OCI-LY1 (cell line): Measurements from ENCODE around the gene OBSL1.

Experiments
- H2AFZ ChIP-seq: fragments of 200-600 bp; sonication (generic), shearing (Covaris generic); 2 replicates; pipeline ENCODE4 v1.6.0; 2014; ENCODE audit warnings: antibody characterized with exemption, mild to moderate bottlenecking, low read length
- H3F3A ChIP-seq: fragments of 200-600 bp; sonication (generic), shearing (Covaris generic); 2 replicates; pipeline ENCODE4 v1.6.0; 2014; ENCODE audit warnings: mild to moderate bottlenecking, antibody characterized with exemption, low read length, moderate library complexity; ENCODE audit not compliant: insufficient read depth
- H3K27ac ChIP-seq: fragments of 200-600 bp; sonication (generic); 2 replicates; pipeline ENCODE4 v1.5.1; 2014; ENCODE audit warnings: low read length, mixed run types, mild to moderate bottlenecking, low read depth; ENCODE audit not compliant: poor library complexity, severe bottlenecking
- H3K27me3 ChIP-seq: fragments of 200-600 bp; sonication (generic); 2 replicates; pipeline ENCODE4 v1.6.0; 2014; ENCODE audit warnings: antibody characterized with exemption, mild to moderate bottlenecking, low read length, moderate library complexity; ENCODE audit not compliant: insufficient read depth
- H3K36me3 ChIP-seq: fragments of 200-600 bp; sonication (generic); 2 replicates; pipeline ENCODE4 v1.6.1; 2014; ENCODE audit warnings: mild to moderate bottlenecking, antibody characterized with exemption, low read length, moderate library complexity, mixed read lengths; ENCODE audit not compliant: insufficient read depth
- H3K4me1 ChIP-seq: fragments of 200-600 bp; sonication (generic); 2 replicates; pipeline ENCODE4 v1.5.1; 2014; ENCODE audit warnings: mild to moderate bottlenecking, low read length, moderate library complexity; ENCODE audit not compliant: insufficient read depth, severe bottlenecking
- H3K4me2 ChIP-seq: fragments of 200-600 bp; sonication (generic), shearing (Covaris generic); 2 replicates; pipeline ENCODE4 v1.6.1; 2014; ENCODE audit warnings: low read length
- H3K4me3 ChIP-seq: fragments of 200-600 bp; sonication (generic); 2 replicates; pipeline ENCODE4 v1.5.1; 2014; ENCODE audit warnings: low read length, low read depth, mild to moderate bottlenecking, mixed read lengths; ENCODE audit not compliant: poor library complexity, severe bottlenecking
- H3K79me2 ChIP-seq: fragments of 200-600 bp; shearing (Covaris generic); 2 replicates; pipeline ENCODE4 v1.6.1; 2016; ENCODE audit warnings: mixed run types, low read length, mixed read lengths; ENCODE audit not compliant: insufficient read depth
- H3K9ac ChIP-seq: fragments of 200-600 bp; sonication (generic), shearing (Covaris generic); 2 replicates; pipeline ENCODE4 v1.6.1; 2014; ENCODE audit warnings: mild to moderate bottlenecking, low read length, mixed read lengths
- H3K9me2 ChIP-seq: fragments of 200-600 bp; sonication (generic), shearing (Covaris generic); 2 replicates; pipeline ENCODE4 v1.6.1; 2014; ENCODE audit warnings: low read depth, mild to moderate bottlenecking, low read length, mixed read lengths
- H3K9me3 ChIP-seq: fragments of 200-600 bp; shearing (Covaris generic); 2 replicates; pipeline ENCODE4 v1.6.1; 2014; ENCODE audit warnings: low read length, mixed read lengths
- H4K20me1 ChIP-seq: fragments of 200-600 bp; sonication (generic), shearing (Covaris generic); 2 replicates; pipeline ENCODE4 v1.6.0; 2016; ENCODE audit warnings: mild to moderate bottlenecking, low read length; ENCODE audit not compliant: insufficient read depth
- EZH2 ChIP-seq: fragments of 200-600 bp; sonication (generic), shearing (Covaris generic); IDR thresholded peaks from 2 replicates; pipeline ENCODE4 v1.8.0; 2017; ENCODE audit warnings: borderline replicate concordance, mixed run types, mild to moderate bottlenecking, antibody characterized with exemption, low read length, moderate library complexity, mixed read lengths
- TF ChIP-seq, protein P1 (sequence below): fragments of 200-600 bp; sonication (generic), shearing (Covaris generic); IDR thresholded peaks from 2 replicates; pipeline ENCODE4 v1.5.1; 2017; ENCODE audit warnings: mild to moderate bottlenecking, antibody characterized with exemption, low read length, moderate library complexity, mixed read lengths

Gene OBSL1

GRCh38 chr2:219506802-219507526, 64.4 kb downstream of the OBSL1 start:
- H3F3A ChIP-seq: no peaks in the 10 kb centered on the region
- peaks cover 6% of the 10 kb centered on the region; the same call in 1 of the 2 replicates for H3K36me3 ChIP-seq
- no peaks in the 10 kb centered on the region for H3K79me2 ChIP-seq
- H2AFZ ChIP-seq: no peak overlapping the region
- H3K4me2 ChIP-seq: no peak overlapping the region
- H3K27me3 ChIP-seq: no peaks in the 10 kb centered on the region
- no peak overlapping the region for H3K27ac ChIP-seq
- no peaks in the 10 kb centered on the region for H4K20me1 ChIP-seq
- H3K4me3 ChIP-seq: no peak overlapping the region
- H3K9me3 ChIP-seq: no peaks in the 10 kb centered on the region
- H3K4me1 ChIP-seq: no peaks in the 10 kb centered on the region
- no peak overlapping the region for H3K9ac ChIP-seq
- no peaks in the 10 kb centered on the region for H3K9me2 ChIP-seq
- TF ChIP-seq, protein P1, sequence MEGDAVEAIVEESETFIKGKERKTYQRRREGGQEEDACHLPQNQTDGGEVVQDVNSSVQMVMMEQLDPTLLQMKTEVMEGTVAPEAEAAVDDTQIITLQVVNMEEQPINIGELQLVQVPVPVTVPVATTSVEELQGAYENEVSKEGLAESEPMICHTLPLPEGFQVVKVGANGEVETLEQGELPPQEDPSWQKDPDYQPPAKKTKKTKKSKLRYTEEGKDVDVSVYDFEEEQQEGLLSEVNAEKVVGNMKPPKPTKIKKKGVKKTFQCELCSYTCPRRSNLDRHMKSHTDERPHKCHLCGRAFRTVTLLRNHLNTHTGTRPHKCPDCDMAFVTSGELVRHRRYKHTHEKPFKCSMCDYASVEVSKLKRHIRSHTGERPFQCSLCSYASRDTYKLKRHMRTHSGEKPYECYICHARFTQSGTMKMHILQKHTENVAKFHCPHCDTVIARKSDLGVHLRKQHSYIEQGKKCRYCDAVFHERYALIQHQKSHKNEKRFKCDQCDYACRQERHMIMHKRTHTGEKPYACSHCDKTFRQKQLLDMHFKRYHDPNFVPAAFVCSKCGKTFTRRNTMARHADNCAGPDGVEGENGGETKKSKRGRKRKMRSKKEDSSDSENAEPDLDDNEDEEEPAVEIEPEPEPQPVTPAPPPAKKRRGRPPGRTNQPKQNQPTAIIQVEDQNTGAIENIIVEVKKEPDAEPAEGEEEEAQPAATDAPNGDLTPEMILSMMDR: no peak
- TF ChIP-seq EZH2: no peak

GRCh38 chr2:219506153-219506801, 65.1 kb downstream of the OBSL1 start:
- H3K9me3 ChIP-seq: no peaks in the 10 kb centered on the region
- no peak overlapping the region for H3K9ac ChIP-seq
- no peaks in the 10 kb centered on the region for H3K4me1 ChIP-seq
- no peaks in the 10 kb centered on the region for H3K27me3 ChIP-seq
- no peak overlapping the region for H3K4me2 ChIP-seq
- H3K79me2 ChIP-seq: no peaks in the 10 kb centered on the region
- no peaks in the 10 kb centered on the region for H3K9me2 ChIP-seq
- peaks cover 6% of the 10 kb centered on the region; the same call in 1 of the 2 replicates for H3K36me3 ChIP-seq
- H4K20me1 ChIP-seq: no peaks in the 10 kb centered on the region
- no peak overlapping the region for H3K27ac ChIP-seq
- H2AFZ ChIP-seq: no peak overlapping the region
- H3F3A ChIP-seq: no peaks in the 10 kb centered on the region
- TF ChIP-seq, protein P1: no peak
- TF ChIP-seq EZH2: no peak
- no peak overlapping the region for H3K4me3 ChIP-seq

- Histone ChIP-seq H3F3A (no peaks in the 10 kb centered on the region), H3K4me2 (no peak overlapping the region), H3K27me3 (no peaks in the 10 kb centered on the region), H3K4me1 (no peaks in the 10 kb centered on the region), H3K4me3 (no peak overlapping the region), H3K9me3 (no peaks in the 10 kb centered on the region), H3K9me2 (no peaks in the 10 kb centered on the region), H3K36me3 (peaks cover 6% of the 10 kb centered on the region; the same call in 1 of the 2 replicates), H4K20me1 (no peaks in the 10 kb centered on the region), H3K27ac (no peak overlapping the region), H2AFZ (no peak overlapping the region), H3K79me2 (no peaks in the 10 kb centered on the region), H3K9ac (no peak overlapping the region)
- TF ChIP-seq, protein P1: no peak
- TF ChIP-seq EZH2: no peak
Measured at GRCh38 chr2:219505585-219505984, 65.8 kb downstream of the OBSL1 start.
